SK-N-MC (cell line): ENCODE measurements around the gene CHI3L2.

Source experiments
- EZH2 ChIP-seq: fragments of 200-600 bp; sonication (generic); IDR thresholded peaks from one replicate; pipeline ENCODE4 v1.6.1; 2017; ENCODE audit warnings: antibody characterized with exemption
- FOXP2 ChIP-seq: optimal IDR thresholded peaks from 2 replicates; pipeline ENCODE3; 2011; ENCODE audit warnings: mild to moderate bottlenecking, moderate library complexity; ENCODE audit not compliant: insufficient read depth; ENCODE audit errors: extremely low read length, control extremely low read depth
- POLR2AphosphoS5 ChIP-seq: IDR thresholded peaks from 2 replicates; pipeline ENCODE4 v1.6.1; 2012; ENCODE audit warnings: mild to moderate bottlenecking, low read depth, low read length, borderline replicate concordance

- TF ChIP-seq EZH2 (no peak), POLR2AphosphoS5 (no peak), FOXP2 (no peak)
These were observed 42.9 kb upstream of the CHI3L2 start for GRCh38 chr1:111184663-111185062.
